NCI-H1694 treated with DMSO at 0.1 percent for 48 hours (cell line): ENCODE measurements around the gene CYP4A22.
"Not testable (repeated sequence)": the region's sequence is repeated elsewhere in the genome, so short reads cannot be mapped to it uniquely, and the experiment has no call there.

Source experiments
- DNase-seq: peaks from one replicate; lab custom pipeline; 2025; lab: John Stamatoyannopoulos, UW

CYP4A22 gene

GRCh38 chr1:47184822-47185677 is 47.8 kb downstream of the CYP4A22 start:
- no peak for DNase-seq

DNA sequence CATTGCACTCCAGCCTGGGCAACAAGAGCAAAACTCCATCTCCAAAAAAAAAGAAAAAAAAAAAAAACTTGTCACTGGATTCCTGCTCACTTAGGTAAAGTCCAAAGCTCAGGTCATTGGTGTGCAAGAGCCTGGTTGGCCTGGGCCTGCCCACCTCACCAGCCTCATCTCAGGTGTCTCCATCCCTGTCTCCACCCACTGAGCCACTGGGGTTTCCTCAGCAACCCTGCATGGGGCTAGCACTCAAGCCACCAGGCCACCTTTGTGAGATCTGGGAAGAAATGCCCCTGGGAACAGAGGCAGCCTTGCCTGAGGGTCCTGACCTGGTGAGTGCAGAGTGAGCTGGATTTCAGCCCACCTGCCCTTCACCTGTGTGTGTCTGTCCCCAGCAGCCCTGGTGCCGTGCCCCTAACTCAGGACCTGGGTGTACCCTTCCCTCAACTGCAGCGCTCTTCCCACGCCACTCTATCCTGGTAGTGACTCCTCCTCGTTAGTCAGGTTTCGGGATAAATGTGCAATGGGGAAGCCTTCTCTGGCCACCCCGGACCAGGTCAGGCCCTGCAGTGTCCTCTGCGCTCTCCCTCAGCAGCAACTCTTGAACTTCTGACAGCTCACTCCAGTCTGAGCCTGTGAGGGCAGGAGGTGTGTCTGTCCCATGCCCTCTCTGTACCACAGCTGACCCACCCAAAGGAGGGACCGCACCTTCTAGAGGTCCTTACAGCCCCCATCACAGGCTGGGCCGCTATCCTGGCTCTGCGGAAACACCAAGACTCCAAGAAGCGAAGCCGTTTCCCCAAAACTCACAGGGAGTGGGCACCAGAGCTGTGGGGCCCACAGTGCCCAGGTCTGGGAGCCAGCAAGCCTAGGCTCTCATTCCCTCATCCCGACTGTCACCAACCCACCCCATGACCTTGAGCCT is 49.3 kb downstream of the CYP4A22 start:
- DNase-seq, result no peak

DNA sequence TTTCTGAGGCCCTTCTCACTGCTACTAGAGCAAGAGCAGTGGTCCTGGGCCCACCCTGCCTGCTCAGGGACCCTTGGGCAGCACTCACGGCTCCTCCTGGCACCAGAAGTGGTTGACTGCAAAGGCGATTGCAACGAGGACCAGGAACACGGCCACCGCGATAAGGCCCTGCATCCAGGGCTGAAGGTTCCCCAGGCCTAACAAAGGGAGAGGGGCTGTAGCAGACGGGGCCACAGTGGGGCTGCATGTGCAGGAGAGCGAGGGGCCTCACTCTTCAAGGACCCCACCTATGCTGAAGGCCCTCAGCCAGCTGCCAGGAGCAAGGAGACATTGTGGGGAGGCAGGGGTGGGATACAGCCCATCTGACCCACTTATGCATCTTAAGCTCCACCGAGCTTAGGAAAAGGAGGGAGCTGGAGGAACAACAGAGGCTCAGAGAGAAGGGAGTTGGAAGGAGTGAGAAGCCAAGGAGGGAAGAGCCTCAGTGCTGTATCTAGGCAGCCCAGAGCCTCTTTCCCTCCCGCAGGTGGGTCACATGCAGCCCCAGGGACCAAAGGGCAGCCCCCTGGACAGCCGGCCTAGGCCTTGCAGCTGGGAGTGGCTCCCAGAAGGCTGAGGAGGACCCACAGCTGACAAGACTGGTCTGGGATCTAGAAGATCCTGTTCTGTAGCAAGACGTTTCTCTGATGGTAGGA is 50.1 kb downstream of the CYP4A22 start:
- no peak for DNase-seq

GRCh38 chr1:47187926-47188250 is 50.6 kb downstream of the CYP4A22 start:
- DNase-seq, result no peak

GRCh38 chr1:47188791-47189785 is 51.8 kb downstream of the CYP4A22 start:
- DNase-seq, result no peak

DNA sequence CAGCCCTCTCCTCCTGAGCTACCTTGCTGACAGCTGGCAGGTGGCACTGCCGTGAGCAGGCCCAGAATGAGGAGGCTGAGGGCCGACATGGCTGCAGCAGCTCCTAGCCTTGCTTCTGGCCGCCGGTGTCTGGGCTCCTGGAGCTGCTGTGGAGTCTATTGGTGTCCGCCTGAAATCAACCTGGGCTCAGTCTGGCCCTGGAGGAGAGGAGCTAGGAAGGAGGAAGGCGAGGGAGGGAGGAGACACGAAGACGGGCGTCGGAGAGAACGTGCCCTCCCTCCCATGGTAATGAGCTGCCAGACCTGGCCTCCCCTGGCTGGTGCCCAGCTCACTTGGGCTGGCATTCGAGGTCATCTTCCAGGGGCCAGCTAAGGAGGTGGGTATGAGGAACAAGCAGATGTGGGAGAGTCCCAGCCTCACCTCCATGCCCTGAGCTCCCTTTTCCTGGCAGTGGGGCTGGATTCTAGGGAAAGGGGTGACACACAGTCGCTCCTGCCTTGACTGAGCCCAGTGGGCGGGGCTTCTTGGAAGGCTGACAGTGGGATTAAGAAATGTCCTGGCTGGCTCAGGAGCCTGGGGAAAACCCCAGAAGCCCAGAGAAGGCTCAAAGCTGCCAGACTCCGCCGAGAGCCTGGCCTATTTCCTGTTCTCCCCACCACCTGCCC is 52.7 kb downstream of the CYP4A22 start, which contains the start of gene PDZK1IP1:
PDZK1IP1 (minus strand) TSS at position 193 of the 665 bp plus-strand sequence; CDS start at position 89, 104 bp downstream.
- no peak for DNase-seq

GRCh38 chr1:47190509-47190855 is 53.2 kb downstream of the CYP4A22 start:
- DNase-seq, result no peak

DNA sequence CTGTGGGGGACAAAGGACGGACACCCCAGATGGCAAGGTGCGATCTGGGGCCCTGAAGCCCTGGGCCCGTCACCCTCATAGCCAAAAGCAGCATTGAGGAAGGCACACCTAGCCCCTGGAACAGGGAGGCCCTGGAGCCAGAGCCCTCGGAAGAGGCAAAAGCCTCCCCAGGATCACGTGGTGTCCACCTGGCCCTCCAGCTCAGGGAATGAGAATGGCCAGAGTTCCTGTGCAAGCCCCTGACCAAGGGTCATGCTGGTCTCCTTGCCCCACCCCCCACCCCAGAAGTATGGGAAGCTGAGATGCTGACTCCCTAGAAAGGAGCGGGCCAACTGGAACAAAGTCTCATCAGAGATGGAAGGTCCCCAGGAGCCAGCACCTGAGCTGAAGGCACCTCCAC is 53.6 kb downstream of the CYP4A22 start:
- DNase-seq, result no peak

DNA sequence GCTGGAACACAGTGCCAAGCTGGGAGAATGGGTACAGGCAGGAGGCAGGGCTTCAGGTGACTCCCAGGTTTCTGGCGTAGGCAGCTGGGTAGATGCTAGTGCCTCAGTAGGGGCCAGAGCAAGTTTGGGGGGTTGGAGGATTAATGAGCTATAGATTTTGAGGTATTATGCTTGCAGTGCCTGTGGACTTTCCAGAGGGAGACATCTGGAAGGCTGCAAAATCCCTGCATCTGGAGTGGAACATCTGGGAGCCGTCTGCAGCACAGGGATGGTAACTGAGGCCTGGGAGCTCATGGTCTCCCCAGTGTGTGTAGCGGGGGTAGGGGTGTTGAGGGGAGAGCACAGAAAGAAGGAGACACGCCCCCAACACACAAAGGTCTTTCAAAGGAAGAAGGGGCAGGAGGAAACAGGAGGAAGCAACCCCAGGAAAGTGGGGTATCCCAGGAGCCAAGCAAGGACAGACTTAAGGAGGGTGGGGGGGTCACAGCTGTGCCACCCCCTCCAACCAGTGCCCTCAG is 54.8 kb downstream of the CYP4A22 start:
- DNase-seq, result no peak

GRCh38 chr1:47192458-47193384 is 55.5 kb downstream of the CYP4A22 start:
- DNase-seq, result peak; percentile 29

DNA sequence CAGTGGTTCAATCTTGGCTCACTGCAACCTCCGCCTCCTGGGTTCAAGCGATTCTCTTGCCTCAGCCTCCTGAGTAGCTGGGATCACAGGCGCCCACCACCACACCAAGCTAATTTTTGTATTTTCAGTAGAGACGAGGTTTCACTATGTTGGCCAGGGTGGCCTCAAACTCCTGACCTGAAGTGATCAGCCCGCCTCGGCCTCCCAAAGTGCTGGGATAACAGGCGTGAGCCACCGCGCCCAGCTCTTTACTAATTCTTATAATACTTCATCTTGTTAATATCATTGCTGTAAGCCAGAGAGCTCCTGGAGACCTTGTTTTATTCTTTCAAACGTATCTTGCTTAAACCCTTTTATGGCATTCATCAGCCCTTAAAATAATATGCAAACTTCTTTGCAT is 56.3 kb downstream of the CYP4A22 start:
- not testable (repeated sequence) for DNase-seq

GRCh38 chr1:47194311-47194710 is 57.1 kb downstream of the CYP4A22 start:
- DNase-seq, result no peak

DNA sequence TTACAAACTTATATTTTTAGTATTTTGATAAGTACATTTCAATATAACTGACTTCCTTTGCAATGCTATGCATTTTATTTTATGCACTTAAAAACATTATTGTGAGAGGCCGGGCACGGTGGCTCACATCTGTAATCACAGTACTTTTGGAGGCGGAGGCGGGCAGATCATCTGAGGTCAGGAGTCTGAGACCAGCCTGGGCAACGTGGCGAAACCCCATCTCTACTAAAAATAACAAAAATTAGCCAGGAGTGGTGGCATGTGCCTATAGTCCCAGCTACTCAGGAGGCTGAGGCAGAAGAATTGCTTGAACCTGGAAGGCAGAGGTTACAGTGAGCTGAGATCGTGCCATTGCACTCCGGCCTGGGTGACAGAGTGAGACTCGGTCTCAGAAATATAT is 58.7 kb downstream of the CYP4A22 start:
- not testable (repeated sequence) for DNase-seq

DNA sequence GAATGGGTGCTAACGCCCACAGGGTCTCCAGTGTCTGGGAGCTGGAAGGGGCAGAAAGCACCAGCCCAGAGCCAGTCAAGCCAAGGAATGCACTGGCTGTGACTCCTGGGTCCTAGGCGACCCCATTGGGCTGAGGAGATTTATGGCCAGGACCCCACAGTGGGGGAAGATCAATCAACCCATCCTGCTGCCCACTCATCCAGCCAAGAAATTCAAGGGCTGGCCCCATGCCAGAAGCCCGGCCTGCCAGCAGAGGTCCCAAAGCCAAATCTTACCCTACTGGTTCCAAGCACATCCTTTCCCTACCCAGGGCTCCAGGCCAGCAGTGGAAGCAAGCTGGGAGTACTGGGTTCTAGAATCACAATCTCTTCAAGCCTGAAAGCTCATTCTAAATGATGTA is 59.4 kb downstream of the CYP4A22 start:
- DNase-seq, result no peak

- DNase-seq, result no peak
Observed at GRCh38 chr1:47198214-47198613, 61.0 kb downstream of the CYP4A22 start.
